GM10847 (cell line): ENCODE data around the gene CENPP.

Experiments
- POLR2A ChIP-seq: IDR thresholded peaks from 2 replicates; pipeline ENCODE4 v1.6.1; 2011; ENCODE audit not compliant: insufficient read length; ENCODE audit errors: extremely low read depth

CENPP gene

GRCh38 chr9:92656537-92656925 lies 330.8 kb downstream of the CENPP start:
- TF ChIP-seq POLR2A, result no peak

GRCh38 chr9:92657296-92658094 lies 331.7 kb downstream of the CENPP start:
- TF ChIP-seq POLR2A, result no peak

GRCh38 chr9:92658176-92658575 lies 332.4 kb downstream of the CENPP start:
- no peak for TF ChIP-seq POLR2A

GRCh38 chr9:92658611-92659010 lies 332.9 kb downstream of the CENPP start:
- TF ChIP-seq POLR2A, result no peak

GRCh38 chr9:92659601-92660000 lies 333.8 kb downstream of the CENPP start:
- TF ChIP-seq POLR2A, result no peak

- no peak for TF ChIP-seq POLR2A
These were observed 334.5 kb downstream of the CENPP start for GRCh38 chr9:92660266-92660665.

GRCh38 chr9:92661127-92661526 lies 335.4 kb downstream of the CENPP start:
- TF ChIP-seq POLR2A, result no peak

- no peak for TF ChIP-seq POLR2A
These were observed 336.0 kb downstream of the CENPP start for GRCh38 chr9:92661743-92662142.

GRCh38 chr9:92663126-92663525 lies 337.4 kb downstream of the CENPP start:
- TF ChIP-seq POLR2A, result no peak

- TF ChIP-seq POLR2A, result no peak
These were observed 338.2 kb downstream of the CENPP start for GRCh38 chr9:92663951-92664350.

- TF ChIP-seq POLR2A, result no peak
These were observed 338.8 kb downstream of the CENPP start for GRCh38 chr9:92664394-92665152.

GRCh38 chr9:92665836-92666235 lies 340.1 kb downstream of the CENPP start:
- no peak for TF ChIP-seq POLR2A

GRCh38 chr9:92666236-92666635 lies 340.5 kb downstream of the CENPP start:
- TF ChIP-seq POLR2A, result no peak

- no peak for TF ChIP-seq POLR2A
These were observed 341.3 kb downstream of the CENPP start for GRCh38 chr9:92666912-92667532.

- TF ChIP-seq POLR2A, result no peak
These were observed 343.2 kb downstream of the CENPP start for GRCh38 chr9:92668746-92669526.
